ENCODE data around the gene BAMBI.

GRCh38 chr10:28680358-28680752 lies 3.0 kb downstream of the BAMBI start:
- TF ChIP-seq CTCF (IDR thresholded peaks at IDR 0.05; ENCODE audit: borderline replicate concordance, extremely low read depth, low read length, poor library complexity, severe bottlenecking) (no peak), EZH2 (IDR thresholded peaks at IDR 0.05; ENCODE audit: borderline replicate concordance, low read depth, low read length, severe bottlenecking) (no peak)

All from DND-41 (cell line).